Measurements from ENCODE around the gene TEX261.

TEX261 gene

DNA sequence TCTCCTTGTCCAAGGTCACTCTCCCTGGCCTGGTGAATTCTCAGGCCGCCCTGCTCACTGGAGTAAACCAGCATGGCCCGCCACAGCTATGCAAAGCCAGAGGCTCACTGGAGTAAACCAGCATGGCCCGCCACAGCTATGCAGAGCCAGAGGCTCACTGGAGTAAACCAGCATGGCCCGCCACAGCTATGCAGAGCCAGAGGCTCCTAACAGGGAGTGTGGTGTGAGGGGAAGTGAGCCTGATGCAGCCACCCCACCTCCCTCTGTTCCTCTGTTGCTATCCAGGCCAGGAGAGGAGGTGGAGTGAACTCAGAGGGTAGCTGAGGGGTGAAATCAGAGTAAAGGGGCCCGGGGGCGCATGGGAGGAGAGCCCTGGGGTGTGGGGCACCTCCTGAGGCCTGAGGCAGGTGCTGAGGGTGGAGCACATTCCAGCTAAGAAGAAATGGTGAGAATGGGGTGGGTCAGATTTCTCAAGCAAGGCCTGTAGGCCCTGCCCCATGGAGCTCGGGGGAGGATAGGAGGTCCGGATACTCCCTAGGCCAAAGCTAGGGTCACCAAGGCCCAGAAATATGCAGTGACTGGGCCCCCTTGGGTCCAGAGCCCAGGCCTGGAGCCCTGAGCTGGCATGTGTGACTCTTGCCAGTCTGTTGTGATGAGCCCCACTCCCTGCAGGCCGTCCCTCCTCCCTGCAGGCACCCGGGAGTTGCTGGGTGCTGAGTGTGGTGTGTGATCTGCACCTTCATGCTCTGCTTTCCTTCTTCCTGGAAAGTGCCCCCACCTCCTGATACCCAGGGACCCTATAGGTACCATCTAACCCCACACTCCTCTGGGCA, 57.5 kb downstream of the TEX261 start:
- DNase-seq (ENCODE audit: low read depth): no peak

DNA sequence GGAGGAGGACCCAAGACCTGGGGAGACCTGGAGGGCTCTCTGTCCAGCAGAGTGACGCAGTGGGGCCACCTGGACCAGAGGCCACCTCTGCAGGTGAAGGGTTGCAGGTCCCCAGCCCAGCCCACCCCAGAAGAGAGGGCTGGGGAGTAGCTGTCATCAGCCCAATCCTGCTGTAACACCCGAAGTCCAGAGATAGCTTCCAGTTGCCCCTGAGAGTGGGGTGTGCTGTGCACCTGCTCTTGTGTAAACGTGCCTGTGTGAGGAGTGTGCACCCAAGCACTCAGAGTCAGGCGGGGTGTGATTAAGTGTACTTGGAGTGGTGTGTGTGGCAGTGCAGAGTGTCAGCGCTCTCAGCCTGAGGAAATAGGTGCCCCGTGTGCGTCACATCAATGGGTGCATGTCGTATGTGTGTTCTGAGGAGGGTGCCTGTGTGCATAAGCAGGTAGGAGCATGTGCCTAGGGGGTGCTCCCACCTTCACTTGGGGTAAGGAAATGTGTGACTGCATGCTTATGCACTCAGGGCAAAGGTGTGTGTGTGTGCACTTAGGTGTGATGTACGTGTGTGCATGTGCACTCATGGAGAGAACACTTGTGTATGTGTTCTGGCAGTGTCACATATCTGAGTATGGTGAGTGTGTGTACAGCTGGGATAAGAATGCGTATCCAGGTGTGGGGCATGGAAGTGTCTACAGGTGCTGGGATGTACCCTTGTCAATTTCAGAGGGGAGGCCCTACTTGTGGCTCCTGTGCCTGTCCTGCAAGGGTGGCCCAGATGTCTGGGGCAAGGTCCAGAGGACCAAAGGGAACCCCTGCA, 58.3 kb downstream of the TEX261 start:
- no peak for DNase-seq (ENCODE audit: low read depth)
